Smooth muscle cell of the brain vasculature (primary cell): Measurements from ENCODE around the gene TSEN34.
"Not testable (repeated sequence)": the region's sequence is repeated elsewhere in the genome, so short reads cannot be mapped to it uniquely, and the experiment has no call there.

Source experiments
- DNase-seq: peaks from one replicate; pipeline ENCODE4 v3.0.0-alpha.2; 2012; ENCODE audit warnings: low read depth, low spot score

Gene TSEN34

DNA sequence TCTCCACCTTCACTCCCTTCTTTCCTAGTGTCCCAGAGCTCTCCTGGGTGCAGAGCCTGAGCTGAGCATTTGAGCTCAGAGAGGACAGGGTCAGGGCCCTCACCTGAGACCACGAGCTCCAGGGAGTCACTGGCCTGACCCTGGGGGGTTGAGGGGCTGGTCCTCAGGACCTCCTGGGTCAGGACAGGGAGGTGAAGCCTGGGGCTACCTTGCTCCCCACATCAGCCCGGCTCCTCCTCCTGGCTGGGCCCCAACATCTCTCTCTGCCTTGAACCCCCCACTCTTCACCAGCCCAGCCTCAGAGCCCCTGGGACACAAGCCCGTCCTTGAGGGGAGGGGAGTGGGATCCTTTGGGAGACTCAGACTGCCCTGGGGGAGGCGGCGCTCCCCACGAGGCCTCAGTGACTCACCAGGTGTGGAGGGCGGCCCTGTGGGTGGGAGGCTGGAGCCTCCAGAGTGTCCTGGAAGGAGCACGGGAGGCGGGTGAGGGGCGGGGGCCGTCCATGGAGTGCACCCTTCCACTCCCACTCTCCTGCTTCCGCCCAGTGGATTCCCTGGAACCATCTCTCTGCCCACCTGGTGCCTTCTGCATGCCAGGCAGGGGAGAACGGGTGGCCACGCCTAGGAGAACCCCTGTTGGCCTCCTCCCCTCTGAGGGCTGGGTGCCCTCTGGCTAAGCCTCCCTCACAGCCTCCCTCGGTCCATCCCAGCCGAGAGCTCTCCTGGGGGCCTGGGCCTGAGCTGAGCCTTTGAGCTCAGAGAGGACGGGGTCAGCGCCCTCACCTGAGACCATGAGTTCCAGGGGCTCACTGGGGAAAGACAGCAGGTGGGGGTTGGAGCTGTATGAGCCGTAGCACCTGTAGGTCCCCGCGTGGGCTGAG, 48.6 kb downstream of the TSEN34 start:
- not testable (repeated sequence) for DNase-seq

- not testable (repeated sequence) for DNase-seq
These were observed 49.5 kb downstream of the TSEN34 start for GRCh38 chr19:54240372-54241336.

- DNase-seq = not testable (repeated sequence)
These were observed 51.1 kb downstream of the TSEN34 start for GRCh38 chr19:54242234-54242633.

- not testable (repeated sequence) for DNase-seq
These were observed 51.5 kb downstream of the TSEN34 start, which contains the start of gene LILRA6 for GRCh38 chr19:54242646-54243045. LILRA6 (minus strand) TSS chr19:54242790.

DNA sequence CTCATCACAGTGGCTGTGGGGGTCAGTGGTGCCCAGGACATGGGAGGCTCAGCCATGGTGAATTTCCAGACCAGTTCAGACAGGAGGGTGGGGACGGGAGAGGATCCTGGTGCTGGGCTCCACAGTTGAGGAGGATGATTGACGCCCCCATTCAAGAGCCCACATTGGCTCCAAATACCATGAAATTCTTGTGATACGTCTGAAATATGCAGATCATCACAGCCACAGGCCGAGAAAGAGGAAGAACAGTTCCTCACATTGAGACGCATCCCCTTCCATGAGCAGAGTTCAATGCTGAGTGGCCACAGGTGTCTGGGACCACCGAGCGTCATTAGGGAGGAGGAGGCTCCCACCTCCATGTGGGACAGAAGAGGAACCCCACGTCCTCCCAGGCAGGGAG, 52.7 kb downstream of the TSEN34 start:
- DNase-seq = not testable (repeated sequence)
